ENCODE measurements around the gene CSMD2.

CSMD2 gene

DNA sequence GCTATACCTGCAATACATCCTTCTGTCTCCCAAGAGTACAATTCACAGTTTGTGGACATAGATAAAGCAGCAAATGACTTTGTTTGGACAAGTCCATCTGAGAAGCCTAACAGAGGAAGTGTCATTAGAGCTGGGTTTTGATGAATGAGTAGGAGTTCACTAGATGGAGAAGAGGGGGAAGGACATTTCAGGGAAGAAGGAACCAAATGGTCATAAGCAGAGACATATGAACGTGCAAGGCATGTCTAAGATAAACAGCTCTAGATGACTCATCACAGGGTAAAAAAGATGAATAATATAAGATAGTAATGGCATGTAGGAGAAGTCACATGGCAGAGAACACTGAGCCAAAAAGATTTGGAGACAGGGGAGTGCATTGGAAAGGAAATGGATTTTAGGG, 246.7 kb downstream of the CSMD2 start:
- no peak overlapping the region for H3K27ac ChIP-seq (ENCODE audit: low read length)
- no peak for TF ChIP-seq EZH2 (IDR thresholded peaks at IDR 0.05; ENCODE audit: borderline replicate concordance, low read depth, low read length, severe bottlenecking)
- TF ChIP-seq, protein P1, sequence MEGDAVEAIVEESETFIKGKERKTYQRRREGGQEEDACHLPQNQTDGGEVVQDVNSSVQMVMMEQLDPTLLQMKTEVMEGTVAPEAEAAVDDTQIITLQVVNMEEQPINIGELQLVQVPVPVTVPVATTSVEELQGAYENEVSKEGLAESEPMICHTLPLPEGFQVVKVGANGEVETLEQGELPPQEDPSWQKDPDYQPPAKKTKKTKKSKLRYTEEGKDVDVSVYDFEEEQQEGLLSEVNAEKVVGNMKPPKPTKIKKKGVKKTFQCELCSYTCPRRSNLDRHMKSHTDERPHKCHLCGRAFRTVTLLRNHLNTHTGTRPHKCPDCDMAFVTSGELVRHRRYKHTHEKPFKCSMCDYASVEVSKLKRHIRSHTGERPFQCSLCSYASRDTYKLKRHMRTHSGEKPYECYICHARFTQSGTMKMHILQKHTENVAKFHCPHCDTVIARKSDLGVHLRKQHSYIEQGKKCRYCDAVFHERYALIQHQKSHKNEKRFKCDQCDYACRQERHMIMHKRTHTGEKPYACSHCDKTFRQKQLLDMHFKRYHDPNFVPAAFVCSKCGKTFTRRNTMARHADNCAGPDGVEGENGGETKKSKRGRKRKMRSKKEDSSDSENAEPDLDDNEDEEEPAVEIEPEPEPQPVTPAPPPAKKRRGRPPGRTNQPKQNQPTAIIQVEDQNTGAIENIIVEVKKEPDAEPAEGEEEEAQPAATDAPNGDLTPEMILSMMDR (IDR thresholded peaks at IDR 0.05; ENCODE audit: borderline replicate concordance, extremely low read depth, low read length, poor library complexity, severe bottlenecking), result no peak
- no peaks in the 10 kb centered on the region for H3K9me3 ChIP-seq (ENCODE audit: insufficient read depth, low read length, severe bottlenecking)
- no peaks in the 10 kb centered on the region for H3K27me3 ChIP-seq (ENCODE audit: insufficient read depth, low read length, poor library complexity)
- DNase-seq (no peak), ATAC-seq (ENCODE audit: insufficient read depth, low read depth) (no peak)
- no peaks in the 10 kb centered on the region for H3K4me1 ChIP-seq (ENCODE audit: insufficient read depth, low read length)
- no peak overlapping the region for H3K9ac ChIP-seq (ENCODE audit: low read depth, low read length)
- H4K20me1 ChIP-seq (ENCODE audit: insufficient read depth, low read length), result no peaks in the 10 kb centered on the region
- no peak overlapping the region for H2AFZ ChIP-seq (ENCODE audit: low read depth, low read length)
- no peak overlapping the region for H3K4me3 ChIP-seq (ENCODE audit: low read depth in 1 of 2, low read length in 2 of 2)
- H3K36me3 ChIP-seq (ENCODE audit: insufficient read depth, low read length), result no peaks in the 10 kb centered on the region
- no peaks in the 10 kb centered on the region for H3K79me2 ChIP-seq (ENCODE audit: insufficient read depth, low read length)
- H3K4me2 ChIP-seq (ENCODE audit: insufficient read depth, low read length), result no peak overlapping the region

DNA sequence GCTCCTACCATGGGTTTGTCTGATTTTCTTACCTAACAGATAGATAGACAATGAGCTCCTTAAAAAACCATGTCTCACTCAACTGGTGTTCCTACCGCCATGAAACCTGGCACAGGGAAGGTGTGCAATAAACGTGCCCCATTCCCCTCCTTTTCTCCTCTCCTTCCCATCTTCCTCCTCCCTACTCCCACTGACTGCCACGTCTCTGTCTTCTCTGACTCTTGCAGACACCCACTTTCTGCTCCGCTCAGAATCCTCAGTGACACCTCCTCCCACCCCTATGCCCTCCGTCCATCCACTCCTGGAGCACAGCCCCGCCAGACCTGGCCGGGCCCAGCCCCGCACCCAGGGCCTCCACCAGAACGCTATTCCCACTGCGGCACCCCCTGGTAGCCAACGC, 248.2 kb downstream of the CSMD2 start:
- TF ChIP-seq, protein P1 (IDR thresholded peaks at IDR 0.05; ENCODE audit: borderline replicate concordance, extremely low read depth, low read length, poor library complexity, severe bottlenecking), result no peak
- TF ChIP-seq EZH2 (IDR thresholded peaks at IDR 0.05; ENCODE audit: borderline replicate concordance, low read depth, low read length, severe bottlenecking), result no peak
- H3K27me3 ChIP-seq (ENCODE audit: insufficient read depth, low read length, poor library complexity), result no peaks in the 10 kb centered on the region
- H4K20me1 ChIP-seq (ENCODE audit: insufficient read depth, low read length), result no peaks in the 10 kb centered on the region
- no peaks in the 10 kb centered on the region for H3K36me3 ChIP-seq (ENCODE audit: insufficient read depth, low read length)
- no peaks in the 10 kb centered on the region for H3K79me2 ChIP-seq (ENCODE audit: insufficient read depth, low read length)
- H3K4me2 ChIP-seq (ENCODE audit: insufficient read depth, low read length), result no peak overlapping the region
- no peak overlapping the region for H3K9ac ChIP-seq (ENCODE audit: low read depth, low read length)
- H3K9me3 ChIP-seq (ENCODE audit: insufficient read depth, low read length, severe bottlenecking), result no peaks in the 10 kb centered on the region
- H3K4me3 ChIP-seq (ENCODE audit: low read depth in 1 of 2, low read length in 2 of 2), result no peak overlapping the region
- no peak overlapping the region for H2AFZ ChIP-seq (ENCODE audit: low read depth, low read length)
- DNase-seq, result no peak
- no peaks in the 10 kb centered on the region for H3K4me1 ChIP-seq (ENCODE audit: insufficient read depth, low read length)
- no peak for ATAC-seq (ENCODE audit: insufficient read depth, low read depth)
- H3K27ac ChIP-seq (ENCODE audit: low read length), result no peak overlapping the region

GRCh38 chr1:33914531-33914930, 250.5 kb downstream of the CSMD2 start:
- H3K79me2 ChIP-seq (ENCODE audit: insufficient read depth, low read length), result no peaks in the 10 kb centered on the region
- no peak overlapping the region for H2AFZ ChIP-seq (ENCODE audit: low read depth, low read length)
- H3K4me1 ChIP-seq (ENCODE audit: insufficient read depth, low read length), result no peaks in the 10 kb centered on the region
- no peaks in the 10 kb centered on the region for H3K36me3 ChIP-seq (ENCODE audit: insufficient read depth, low read length)
- no peaks in the 10 kb centered on the region for H3K9me3 ChIP-seq (ENCODE audit: insufficient read depth, low read length, severe bottlenecking)
- no peaks in the 10 kb centered on the region for H4K20me1 ChIP-seq (ENCODE audit: insufficient read depth, low read length)
- DNase-seq (no peak), ATAC-seq (ENCODE audit: insufficient read depth, low read depth) (no peak)
- no peak overlapping the region for H3K4me2 ChIP-seq (ENCODE audit: insufficient read depth, low read length)
- H3K27me3 ChIP-seq (ENCODE audit: insufficient read depth, low read length, poor library complexity), result peaks cover 7% of the 10 kb centered on the region
- H3K27ac ChIP-seq (ENCODE audit: low read length), result no peak overlapping the region
- H3K9ac ChIP-seq (ENCODE audit: low read depth, low read length), result no peak overlapping the region
- no peak for TF ChIP-seq EZH2 (IDR thresholded peaks at IDR 0.05; ENCODE audit: borderline replicate concordance, low read depth, low read length, severe bottlenecking)
- TF ChIP-seq, protein P1 (IDR thresholded peaks at IDR 0.05; ENCODE audit: borderline replicate concordance, extremely low read depth, low read length, poor library complexity, severe bottlenecking), result no peak
- H3K4me3 ChIP-seq (ENCODE audit: low read depth in 1 of 2, low read length in 2 of 2), result no peak overlapping the region
